Testis (tissue), 3 donors: Measurements from ENCODE around the gene EED. TPM values are rescaled to one million over a fixed set of nuclear protein-coding genes. Genes with fewer than 3 reads are reported as not detected.

Source experiments
- DNase-seq: peaks from one replicate; pipeline ENCODE4 v3.0.0-alpha.2; 2019
- H3K27ac ChIP-seq, 2 donors: fragments of 200-600 bp; sonication (generic); one replicate each; pipeline ENCODE4 v1.5.1; 2019
- H3K27me3 ChIP-seq: fragments of 200-600 bp; sonication (generic); one replicate; pipeline ENCODE4 v1.5.1; 2019
- H3K36me3 ChIP-seq: fragments of 200-600 bp; sonication (generic); one replicate; pipeline ENCODE4 v1.5.1; 2017; ENCODE audit warnings: low read depth; ENCODE audit errors: missing control alignments
- H3K4me1 ChIP-seq: fragments of 200-600 bp; sonication (generic); one replicate; pipeline ENCODE4 v1.5.1; 2019
- H3K4me3 ChIP-seq, 2 donors: fragments of 200-600 bp; sonication (generic); one replicate each; pipeline ENCODE4 v1.5.1; 2017 to 2019
- H3K9me3 ChIP-seq: fragments of 200-600 bp; sonication (generic); one replicate; pipeline ENCODE4 v1.5.1; 2017
- CTCF ChIP-seq, 3 experiments: fragments of 450-650 bp in 2 of 3; fragments of 200-600 bp in 1 of 3; sonication (generic) in 1 of 3; IDR thresholded peaks; one replicate each; pipeline ENCODE4 v1.5.1; 2016 to 2019; ENCODE audit warnings: antibody characterized with exemption in 3 of 3, mild to moderate bottlenecking in 2 of 3, moderate library complexity in 1 of 3
- POLR2A ChIP-seq: fragments of 450-650 bp; IDR thresholded peaks from one replicate; pipeline ENCODE4 v1.6.1; 2017; ENCODE audit warnings: antibody characterized with exemption, mild to moderate bottlenecking, moderate library complexity
- WGBS, 2 donors: methylation state at CpG; one replicate each; pipeline ENCODE4 v1.1.5; 2018; 5-methylcytosine and 5-hydroxymethylcytosine counted together
- intact Hi-C: fragments of 100-400 bp; cut with DNase I; formaldehyde crosslinking; loops from one replicate; pipeline ENCODE4 v1.15.1; 2023; ENCODE audit warnings: low total_unique reads
- polyA plus RNA-seq: library from polyadenylated mRNA; stranded (reverse); fragments of 350-450 nt; fragmentation: Illumina TruSeq; extraction: RNeasy Lipid Tissue Mini Kit (QIAGEN cat#74804); gene quantifications from one replicate; pipeline ENCODE4 v1.2.3, GENCODE V29; 2014; ENCODE audit warnings: low read depth, low replicate concordance; ENCODE audit not compliant: insufficient read depth
- total RNA-seq, 2 donors: library from RNA; depleted of rRNA; stranded (reverse); fragments of >200 nt; gene quantifications; one replicate each; pipeline ENCODE4 v1.2.3, GENCODE V29; 2016

EED gene
- total and polyA plus RNA-seq, 3 donors from 2014 or later, result 19.0 to 38.0 (median 29.9) TPM

- no peak for DNase-seq
- Histone ChIP-seq H3K4me1 (no peaks in the 10 kb centered on the region), H3K4me3 (no peak overlapping the region), H3K9me3 (no peaks in the 10 kb centered on the region), H3K36me3 (no peaks in the 10 kb centered on the region), H3K27ac (no peak overlapping the region), H3K27me3 (no peaks in the 10 kb centered on the region)
- intact Hi-C loops, result no loop called here
- 85 to 86% methylated on average over 6 of the region's 6 CpGs for WGBS, 2 donors
- TF ChIP-seq POLR2A (no peak), CTCF (IDR thresholded peaks at IDR 0.05) (no peak)
These were observed 12.1 kb downstream of the EED start for GRCh38 chr11:86256608-86257007.

GRCh38 chr11:86257446-86257845, 12.9 kb downstream of the EED start:
- intact Hi-C loops, result no loop called here
- no peak overlapping the region for H3K27ac ChIP-seq
- no peaks in the 10 kb centered on the region for H3K36me3 ChIP-seq
- H3K27me3 ChIP-seq, result no peaks in the 10 kb centered on the region
- no peaks in the 10 kb centered on the region for H3K9me3 ChIP-seq
- H3K4me1 ChIP-seq, result no peaks in the 10 kb centered on the region
- DNase-seq, result no peak
- TF ChIP-seq POLR2A, result no peak
- no peak for TF ChIP-seq CTCF (IDR thresholded peaks at IDR 0.05)
- H3K4me3 ChIP-seq, result no peak overlapping the region

- no peak overlapping the region for H3K27ac ChIP-seq
- no peak overlapping the region for H3K4me3 ChIP-seq
- H3K9me3 ChIP-seq, result no peaks in the 10 kb centered on the region
- TF ChIP-seq CTCF (IDR thresholded peaks at IDR 0.05), result no peak
- TF ChIP-seq POLR2A, result no peak
- H3K36me3 ChIP-seq, result no peaks in the 10 kb centered on the region
- no peak for DNase-seq
- no peaks in the 10 kb centered on the region for H3K27me3 ChIP-seq
- no peaks in the 10 kb centered on the region for H3K4me1 ChIP-seq
- intact Hi-C loops, result no loop called here
- WGBS, 2 donors, result 29 to 38% methylated on average over 1 of the region's 1 CpG
These were observed 15.2 kb downstream of the EED start for GRCh38 chr11:86259730-86260129.

GRCh38 chr11:86261328-86261727, 16.8 kb downstream of the EED start:
- 93 to 98% methylated on average over 3 of the region's 3 CpGs for WGBS, 2 donors
- no peaks in the 10 kb centered on the region for H3K4me1 ChIP-seq
- H3K27ac ChIP-seq, result no peak overlapping the region
- TF ChIP-seq POLR2A (no peak), CTCF (IDR thresholded peaks at IDR 0.05) (no peak)
- no peaks in the 10 kb centered on the region for H3K36me3 ChIP-seq
- H3K4me3 ChIP-seq, result no peak overlapping the region
- no peaks in the 10 kb centered on the region for H3K27me3 ChIP-seq
- intact Hi-C loops, result no loop called here
- DNase-seq, result no peak
- H3K9me3 ChIP-seq, result no peaks in the 10 kb centered on the region

- Histone ChIP-seq H3K4me1 (no peaks in the 10 kb centered on the region), H3K27ac (no peak overlapping the region), H3K36me3 (no peaks in the 10 kb centered on the region), H3K4me3 (no peak overlapping the region), H3K9me3 (no peaks in the 10 kb centered on the region), H3K27me3 (no peaks in the 10 kb centered on the region)
- no peak for DNase-seq
- intact Hi-C loops, result no loop called here
- WGBS, 2 donors, result 92 to 98% methylated on average over 6 of the region's 6 CpGs
- no peak for TF ChIP-seq CTCF (IDR thresholded peaks at IDR 0.05)
- TF ChIP-seq POLR2A, result no peak
These were observed 17.8 kb downstream of the EED start for GRCh38 chr11:86262387-86262786.
